PFSK-1 (cell line): ENCODE results near the gene AGK.

Experiments used
- FOXP2 ChIP-seq: optimal IDR thresholded peaks from 2 replicates; pipeline ENCODE3; 2011; ENCODE audit warnings: borderline replicate concordance, control low read depth, inconsistent platforms; ENCODE audit not compliant: insufficient read depth; ENCODE audit errors: extremely low read length, extremely low read depth
- POLR2AphosphoS5 ChIP-seq: IDR thresholded peaks from 2 replicates; pipeline ENCODE4 v1.6.1; 2012; ENCODE audit warnings: low read depth, mild to moderate bottlenecking, control low read depth, low read length, moderate library complexity
- REST ChIP-seq, 2 experiments: IDR thresholded peaks; 2 replicates each; pipeline versions ENCODE4 v1.6.1 to v1.8.0; 2011 to 2012; ENCODE audit warnings: low read depth in 2 of 2, low read length in 2 of 2, control low read depth in 1 of 2, inconsistent platforms in 1 of 2, mild to moderate bottlenecking in 1 of 2, moderate library complexity in 1 of 2; ENCODE audit not compliant: insufficient read depth in 1 of 2
- SIN3A ChIP-seq: IDR thresholded peaks from 2 replicates; pipeline ENCODE4 v1.6.1; 2012; ENCODE audit warnings: mild to moderate bottlenecking, low read length, moderate library complexity, borderline replicate concordance; ENCODE audit not compliant: insufficient read depth
- TAF1 ChIP-seq: IDR thresholded peaks from 2 replicates; pipeline ENCODE4 v1.6.1; 2012; ENCODE audit warnings: low read length, control low read depth, borderline replicate concordance; ENCODE audit not compliant: insufficient read depth

The AGK gene

GRCh38 chr7:141659501-141659900, 108.3 kb downstream of the AGK start:
- TF ChIP-seq REST (IDR thresholded peaks at IDR 0.05; ENCODE audit: insufficient read depth in 1 of 2, low read depth in 2 of 2, low read length in 2 of 2) (no peak), POLR2AphosphoS5 (no peak), FOXP2 (no peak), TAF1 (no peak), SIN3A (no peak)

GRCh38 chr7:141660259-141660658, 109.0 kb downstream of the AGK start:
- TF ChIP-seq SIN3A (no peak), REST (IDR thresholded peaks at IDR 0.05; ENCODE audit: insufficient read depth in 1 of 2, low read depth in 2 of 2, low read length in 2 of 2) (no peak), POLR2AphosphoS5 (no peak), FOXP2 (no peak), TAF1 (no peak)

- TF ChIP-seq TAF1 (no peak), SIN3A (no peak), REST (IDR thresholded peaks at IDR 0.05; ENCODE audit: insufficient read depth in 1 of 2, low read depth in 2 of 2, low read length in 2 of 2) (no peak), POLR2AphosphoS5 (no peak), FOXP2 (no peak)
These were observed 112.1 kb downstream of the AGK start for GRCh38 chr7:141663081-141663849.

GRCh38 chr7:141664450-141664849, 113.2 kb downstream of the AGK start:
- no peak for TF ChIP-seq FOXP2
- no peak for TF ChIP-seq TAF1
- no peak for TF ChIP-seq REST (IDR thresholded peaks at IDR 0.05; ENCODE audit: insufficient read depth in 1 of 2, low read depth in 2 of 2, low read length in 2 of 2)
- no peak for TF ChIP-seq POLR2AphosphoS5
- no peak for TF ChIP-seq SIN3A
